Measurements from ENCODE around the gene FXYD1.

The FXYD1 gene

DNA sequence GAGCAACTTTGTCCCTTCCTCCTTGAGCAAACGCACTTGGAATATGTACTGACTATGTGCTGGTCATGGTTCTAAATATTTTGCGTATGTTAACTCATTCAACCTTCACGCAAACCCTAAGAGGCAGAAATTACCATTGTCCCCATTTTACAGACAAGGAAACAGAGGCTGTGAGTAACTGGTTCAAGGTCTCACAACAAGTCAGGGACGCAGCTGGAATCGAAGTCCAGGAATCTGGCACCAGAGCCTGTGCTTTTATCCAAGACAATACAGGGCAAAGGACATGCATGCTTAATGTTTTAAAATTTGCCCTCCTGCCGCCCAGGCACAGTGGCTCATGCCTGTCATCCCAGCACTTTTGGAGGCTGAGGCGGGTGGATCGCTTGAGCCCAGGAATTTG is 21.0 kb downstream of the FXYD1 start:
- TF ChIP-seq CREB1 (IDR thresholded peaks at IDR 0.05; ENCODE audit: low read depth) (no peak), FOXM1 (IDR thresholded peaks at IDR 0.05; ENCODE audit: borderline replicate concordance, low read depth) (no peak), TCF12 (IDR thresholded peaks at IDR 0.05; ENCODE audit: low read depth) (no peak), RAD21 (IDR thresholded peaks at IDR 0.05; ENCODE audit: low read depth) (no peak), TAF1 (IDR thresholded peaks at IDR 0.05; ENCODE audit: low read depth) (no peak), CEBPB (IDR thresholded peaks at IDR 0.05) (no peak), TEAD4 (IDR thresholded peaks at IDR 0.05) (no peak), YY1 (IDR thresholded peaks at IDR 0.05; ENCODE audit: low read depth) (no peak), ZBTB7A (IDR thresholded peaks at IDR 0.05; ENCODE audit: low read depth) (no peak), NFIC (IDR thresholded peaks at IDR 0.05) (no peak), EGR1 (IDR thresholded peaks at IDR 0.05) (no peak)
- TF ChIP-seq, protein P1, sequence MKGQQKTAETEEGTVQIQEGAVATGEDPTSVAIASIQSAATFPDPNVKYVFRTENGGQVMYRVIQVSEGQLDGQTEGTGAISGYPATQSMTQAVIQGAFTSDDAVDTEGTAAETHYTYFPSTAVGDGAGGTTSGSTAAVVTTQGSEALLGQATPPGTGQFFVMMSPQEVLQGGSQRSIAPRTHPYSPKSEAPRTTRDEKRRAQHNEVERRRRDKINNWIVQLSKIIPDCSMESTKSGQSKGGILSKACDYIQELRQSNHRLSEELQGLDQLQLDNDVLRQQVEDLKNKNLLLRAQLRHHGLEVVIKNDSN (IDR thresholded peaks at IDR 0.05), result no peak
- TF ChIP-seq, protein P2, sequence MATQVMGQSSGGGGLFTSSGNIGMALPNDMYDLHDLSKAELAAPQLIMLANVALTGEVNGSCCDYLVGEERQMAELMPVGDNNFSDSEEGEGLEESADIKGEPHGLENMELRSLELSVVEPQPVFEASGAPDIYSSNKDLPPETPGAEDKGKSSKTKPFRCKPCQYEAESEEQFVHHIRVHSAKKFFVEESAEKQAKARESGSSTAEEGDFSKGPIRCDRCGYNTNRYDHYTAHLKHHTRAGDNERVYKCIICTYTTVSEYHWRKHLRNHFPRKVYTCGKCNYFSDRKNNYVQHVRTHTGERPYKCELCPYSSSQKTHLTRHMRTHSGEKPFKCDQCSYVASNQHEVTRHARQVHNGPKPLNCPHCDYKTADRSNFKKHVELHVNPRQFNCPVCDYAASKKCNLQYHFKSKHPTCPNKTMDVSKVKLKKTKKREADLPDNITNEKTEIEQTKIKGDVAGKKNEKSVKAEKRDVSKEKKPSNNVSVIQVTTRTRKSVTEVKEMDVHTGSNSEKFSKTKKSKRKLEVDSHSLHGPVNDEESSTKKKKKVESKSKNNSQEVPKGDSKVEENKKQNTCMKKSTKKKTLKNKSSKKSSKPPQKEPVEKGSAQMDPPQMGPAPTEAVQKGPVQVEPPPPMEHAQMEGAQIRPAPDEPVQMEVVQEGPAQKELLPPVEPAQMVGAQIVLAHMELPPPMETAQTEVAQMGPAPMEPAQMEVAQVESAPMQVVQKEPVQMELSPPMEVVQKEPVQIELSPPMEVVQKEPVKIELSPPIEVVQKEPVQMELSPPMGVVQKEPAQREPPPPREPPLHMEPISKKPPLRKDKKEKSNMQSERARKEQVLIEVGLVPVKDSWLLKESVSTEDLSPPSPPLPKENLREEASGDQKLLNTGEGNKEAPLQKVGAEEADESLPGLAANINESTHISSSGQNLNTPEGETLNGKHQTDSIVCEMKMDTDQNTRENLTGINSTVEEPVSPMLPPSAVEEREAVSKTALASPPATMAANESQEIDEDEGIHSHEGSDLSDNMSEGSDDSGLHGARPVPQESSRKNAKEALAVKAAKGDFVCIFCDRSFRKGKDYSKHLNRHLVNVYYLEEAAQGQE (IDR thresholded peaks at IDR 0.05; ENCODE audit: low read depth), result no peak
- TF ChIP-seq, protein P3, sequence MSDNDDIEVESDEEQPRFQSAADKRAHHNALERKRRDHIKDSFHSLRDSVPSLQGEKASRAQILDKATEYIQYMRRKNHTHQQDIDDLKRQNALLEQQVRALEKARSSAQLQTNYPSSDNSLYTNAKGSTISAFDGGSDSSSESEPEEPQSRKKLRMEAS (IDR thresholded peaks at IDR 0.05), result no peak

DNA sequence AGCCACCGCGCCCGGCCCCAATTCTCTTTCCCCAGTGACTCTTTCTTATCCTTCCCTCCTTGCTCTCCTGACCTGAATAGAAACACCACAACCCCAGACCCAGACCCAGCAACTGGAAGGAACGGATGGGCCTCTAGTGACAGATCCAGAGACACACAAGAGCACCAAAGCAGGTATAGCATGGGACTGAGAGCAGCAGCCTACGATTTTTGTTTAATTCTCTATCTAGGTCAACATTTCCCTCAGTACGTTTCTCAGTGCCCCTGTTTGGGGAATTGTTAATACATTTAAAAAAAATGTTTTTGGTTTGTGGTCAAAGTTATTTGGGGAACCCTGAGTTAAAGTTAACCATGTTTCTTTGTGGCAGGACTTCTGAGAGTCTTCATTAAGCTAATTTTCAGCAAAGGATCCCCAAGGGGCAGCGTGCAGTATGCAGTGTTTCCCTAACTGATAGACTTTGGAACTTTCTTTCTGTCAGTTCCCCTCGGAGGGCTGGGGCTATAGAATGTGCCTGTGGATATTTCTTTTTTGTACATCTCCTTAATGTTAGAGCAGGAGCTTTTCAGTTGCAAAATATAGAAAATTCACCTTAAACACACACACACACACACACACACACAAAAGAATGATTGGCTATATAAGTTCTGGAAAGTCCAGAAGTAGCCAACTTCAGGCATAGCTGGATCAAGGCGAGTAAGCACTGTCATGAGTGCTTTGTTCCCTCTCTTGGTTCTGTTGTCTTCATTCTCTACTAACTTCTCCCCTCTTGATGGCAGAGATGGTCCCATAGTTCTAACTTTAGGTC is 22.2 kb downstream of the FXYD1 start:
- TF ChIP-seq EP300 (IDR thresholded peaks at IDR 0.05; ENCODE audit: borderline replicate concordance), result no peak
- TF ChIP-seq NFIC (IDR thresholded peaks at IDR 0.05), result no peak
- TF ChIP-seq, protein P2 (IDR thresholded peaks at IDR 0.05; ENCODE audit: low read depth), result no peak
- TF ChIP-seq, protein P3 (IDR thresholded peaks at IDR 0.05), result no peak
- TF ChIP-seq TAF1 (IDR thresholded peaks at IDR 0.05; ENCODE audit: low read depth), result no peak
- TF ChIP-seq, protein P1 (IDR thresholded peaks at IDR 0.05), result no peak
- no peak for TF ChIP-seq TCF12 (IDR thresholded peaks at IDR 0.05; ENCODE audit: low read depth)
- no peak for TF ChIP-seq RAD21 (IDR thresholded peaks at IDR 0.05; ENCODE audit: low read depth)
- no peak for TF ChIP-seq EGR1 (IDR thresholded peaks at IDR 0.05)
- no peak for TF ChIP-seq FOXM1 (IDR thresholded peaks at IDR 0.05; ENCODE audit: borderline replicate concordance, low read depth)
- TF ChIP-seq CEBPB (IDR thresholded peaks at IDR 0.05), result no peak
- TF ChIP-seq YY1 (IDR thresholded peaks at IDR 0.05; ENCODE audit: low read depth), result no peak
- TF ChIP-seq ZBTB7A (IDR thresholded peaks at IDR 0.05; ENCODE audit: low read depth), result no peak

DNA sequence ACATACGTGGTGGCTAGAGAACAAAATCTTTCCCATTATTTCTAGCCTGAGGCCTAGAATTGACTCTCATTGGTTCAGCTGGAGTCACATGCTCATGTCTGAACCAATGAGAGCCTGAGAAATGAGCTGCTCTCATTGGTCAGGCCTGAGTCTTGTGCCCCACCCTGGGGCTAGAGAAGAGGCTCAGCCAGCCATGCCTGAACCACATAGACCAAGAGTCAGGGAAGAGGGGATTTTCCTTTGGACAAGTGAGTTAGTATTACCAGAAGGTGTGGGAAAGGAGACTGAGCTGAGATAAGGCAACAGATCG is 22.8 kb downstream of the FXYD1 start:
- TF ChIP-seq EGR1 (IDR thresholded peaks at IDR 0.05), result no peak
- TF ChIP-seq, protein P1 (IDR thresholded peaks at IDR 0.05), result peak; percentile 67

DNA sequence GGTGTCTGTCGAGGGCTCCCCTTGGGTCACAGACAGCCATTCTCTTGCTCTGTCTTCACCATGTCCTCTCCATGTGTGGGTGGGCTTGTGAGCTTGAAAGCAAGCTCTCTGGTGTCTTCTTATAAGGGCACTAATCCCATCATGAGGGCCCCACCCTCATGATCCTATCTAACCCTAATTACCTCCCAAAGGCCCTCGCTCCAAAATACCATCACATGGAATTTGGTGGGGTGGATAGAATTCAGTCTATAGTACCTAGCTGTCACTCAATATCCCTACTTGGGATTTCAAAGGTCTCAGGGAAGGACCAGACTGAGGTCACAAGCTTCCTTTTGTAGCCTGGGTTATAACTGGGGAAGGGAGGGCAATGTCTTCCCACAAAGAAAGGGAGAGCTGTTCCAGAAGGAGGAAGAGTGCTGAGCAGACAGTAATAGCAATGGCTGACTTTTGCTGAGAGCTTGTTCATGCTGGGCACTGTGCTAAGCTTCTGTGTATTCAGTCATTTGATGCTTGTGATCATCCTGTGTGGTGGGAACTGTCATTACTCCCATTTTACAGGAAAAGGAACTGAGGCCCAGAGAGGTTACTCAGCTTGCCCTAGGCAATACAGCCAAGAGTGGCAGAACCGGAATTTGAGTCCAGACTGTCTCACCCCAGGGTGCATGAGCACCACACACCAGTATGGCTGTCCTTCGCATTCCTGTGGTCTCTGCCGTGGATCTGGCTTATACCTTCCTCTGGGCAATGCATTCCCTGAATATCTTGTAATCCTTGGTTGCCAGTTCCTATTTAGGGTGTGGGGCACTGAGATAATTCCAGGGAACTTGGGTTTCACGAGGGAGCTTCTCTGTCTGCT is 24.1 kb downstream of the FXYD1 start:
- no peak for TF ChIP-seq FOXM1 (IDR thresholded peaks at IDR 0.05; ENCODE audit: borderline replicate concordance, low read depth)
- no peak for TF ChIP-seq TCF12 (IDR thresholded peaks at IDR 0.05; ENCODE audit: low read depth)
- TF ChIP-seq EP300 (IDR thresholded peaks at IDR 0.05; ENCODE audit: borderline replicate concordance), result peak; percentile 27; the same call in 1 of the 2 replicates
- peak; percentile 76 for TF ChIP-seq TEAD4 (IDR thresholded peaks at IDR 0.05)
- no peak for TF ChIP-seq YY1 (IDR thresholded peaks at IDR 0.05; ENCODE audit: low read depth)

DNA sequence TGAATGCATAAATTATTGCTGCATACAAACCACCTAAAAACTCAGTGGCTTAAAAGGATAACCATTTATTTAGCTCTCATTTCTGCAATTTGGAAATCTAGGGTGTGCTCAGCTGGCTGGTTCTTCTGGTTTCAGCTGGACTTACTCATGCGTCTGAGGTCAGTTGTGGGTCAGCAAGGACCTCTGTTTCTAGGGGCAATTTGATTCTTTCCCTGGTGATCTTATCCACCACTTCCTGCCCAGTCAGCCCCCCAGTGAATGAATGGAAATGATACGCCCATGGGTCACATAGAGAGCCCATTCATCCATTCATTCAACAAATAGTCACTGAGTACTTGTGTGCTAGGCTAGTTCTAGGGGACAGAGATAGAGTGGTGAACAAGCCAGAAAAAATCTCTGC is 25.8 kb downstream of the FXYD1 start:
- TF ChIP-seq FOXM1 (IDR thresholded peaks at IDR 0.05; ENCODE audit: borderline replicate concordance, low read depth) (no peak), NFIC (IDR thresholded peaks at IDR 0.05) (no peak), EP300 (IDR thresholded peaks at IDR 0.05; ENCODE audit: borderline replicate concordance) (no peak), RAD21 (IDR thresholded peaks at IDR 0.05; ENCODE audit: low read depth) (no peak), CEBPB (IDR thresholded peaks at IDR 0.05) (no peak)
- TF ChIP-seq, protein P2 (IDR thresholded peaks at IDR 0.05; ENCODE audit: low read depth), result no peak
- TF ChIP-seq, protein P3 (IDR thresholded peaks at IDR 0.05), result no peak
